GM18508 (cell line): ENCODE measurements around the gene GRAMD1A.
"Not testable (repeated sequence)": the region's sequence is repeated elsewhere in the genome, so short reads cannot be mapped to it uniquely, and the experiment has no call there.

Experiments
- ATAC-seq: cut with Tn5 transposase; IDR thresholded peaks from one replicate; pipeline ENCODE4 v1.9.1; 2021; ENCODE audit warnings: moderate number of reproducible peaks; ENCODE audit not compliant: insufficient read depth, unreplicated experiment

Gene GRAMD1A

GRCh38 chr19:34975056-34975455, 25.1 kb upstream of the GRAMD1A start:
- no peak for ATAC-seq

- no peak for ATAC-seq
These were observed 23.5 kb upstream of the GRAMD1A start for GRCh38 chr19:34976611-34977010.

GRCh38 chr19:34979819-34980640, 20.1 kb upstream of the GRAMD1A start:
- ATAC-seq = no peak

- no peak for ATAC-seq
These were observed 17.8 kb upstream of the GRAMD1A start for GRCh38 chr19:34982275-34982674.

- ATAC-seq = no peak
These were observed 16.3 kb upstream of the GRAMD1A start for GRCh38 chr19:34983786-34984185.

- no peak for ATAC-seq
These were observed 15.8 kb upstream of the GRAMD1A start for GRCh38 chr19:34984287-34984686.

- ATAC-seq = no peak
These were observed 14.7 kb upstream of the GRAMD1A start for GRCh38 chr19:34985249-34986022.

GRCh38 chr19:34988119-34988518, 12.0 kb upstream of the GRAMD1A start:
- no peak for ATAC-seq

- ATAC-seq = no peak
These were observed 10.8 kb upstream of the GRAMD1A start for GRCh38 chr19:34989298-34989697.

GRCh38 chr19:34990578-34991192, 9.4 kb upstream of the GRAMD1A start:
- ATAC-seq = no peak

GRCh38 chr19:34991542-34992333, 8.4 kb upstream of the GRAMD1A start:
- no peak for ATAC-seq

GRCh38 chr19:34992582-34992981, 7.5 kb upstream of the GRAMD1A start:
- not testable (repeated sequence) for ATAC-seq

- ATAC-seq = no peak
These were observed 5.9 kb upstream of the GRAMD1A start for GRCh38 chr19:34994286-34994642.

- no peak for ATAC-seq
These were observed 5.2 kb upstream of the GRAMD1A start for GRCh38 chr19:34994643-34995541.

GRCh38 chr19:34995551-34995950, 4.6 kb upstream of the GRAMD1A start:
- no peak for ATAC-seq

- no peak for ATAC-seq
These were observed 3.0 kb upstream of the GRAMD1A start for GRCh38 chr19:34997071-34997617.

GRCh38 chr19:34998224-34998623, 1.9 kb upstream of the GRAMD1A start:
- not testable (repeated sequence) for ATAC-seq

GRCh38 chr19:34998777-34999497, 1.2 kb upstream of the GRAMD1A start:
- ATAC-seq = no peak

GRCh38 chr19:35000338-35000646, 169 bp downstream of the GRAMD1A start:
- no peak for ATAC-seq
